K562 (cell line): Measurements from ENCODE around the gene GPR37.

Experiments
- CBX5 ChIP-seq: IDR thresholded peaks from 2 replicates; pipeline ENCODE4 v1.6.1; 2014; ENCODE audit warnings: low read depth, borderline replicate concordance
- CTCF ChIP-seq, 3 experiments: IDR thresholded peaks in 2 of 3; conservative IDR thresholded peaks in 1 of 3; 2 replicates each; pipeline ENCODE4 v1.5.1; 2011 to 2012; ENCODE audit warnings: low read length in 3 of 3, mild to moderate bottlenecking in 3 of 3, control low read depth in 2 of 3, improper control_type of control experiment in 1 of 3, inconsistent platforms in 1 of 3, low read depth in 1 of 3, mixed read lengths in 1 of 3, moderate library complexity in 1 of 3; ENCODE audit not compliant: insufficient read depth in 2 of 3
- HDAC6 ChIP-seq: IDR thresholded peaks from 2 replicates; pipeline ENCODE4 v1.6.1; 2012; ENCODE audit warnings: low read depth, mild to moderate bottlenecking, control low read depth, inconsistent platforms, low read length, moderate library complexity
- MAX ChIP-seq: sonication (generic); formaldehyde crosslinking; IDR thresholded peaks from 2 replicates; pipeline ENCODE4 v1.9.0; 2022; ENCODE audit warnings: mild to moderate bottlenecking, missing genetic modification reagents
- NCOA1 ChIP-seq: fragments of 450-650 bp; IDR thresholded peaks from 2 replicates; pipeline ENCODE4 v1.6.1; 2016; ENCODE audit warnings: low read depth
- NONO ChIP-seq, 2 experiments: fragments of 200-400 bp in 1 of 2; fragments of 450-650 bp in 1 of 2; formaldehyde crosslinking in 1 of 2; IDR thresholded peaks; 2 replicates each; pipeline ENCODE4 v1.6.1; 2017; ENCODE audit warnings: low read depth in 2 of 2, mild to moderate bottlenecking in 2 of 2, moderate library complexity in 2 of 2, low read length in 1 of 2
- PHB ChIP-seq: fragments of 250-450 bp; sonication (Bioruptor Pico); IDR thresholded peaks from 2 replicates; pipeline ENCODE4 v1.5.0; 2021
- PHF8 ChIP-seq: fragments of 200-600 bp; sonication (generic); IDR thresholded peaks from 2 replicates; pipeline ENCODE4 v1.6.1; 2012; ENCODE audit warnings: mixed run types, mild to moderate bottlenecking, inconsistent platforms, low read length, moderate library complexity, borderline replicate concordance
- POLR2G ChIP-seq: fragments of 200-400 bp; formaldehyde crosslinking; IDR thresholded peaks from 2 replicates; pipeline ENCODE4 v1.6.1; 2017; ENCODE audit warnings: low read depth, mild to moderate bottlenecking, antibody characterized with exemption, low read length, moderate library complexity
- RBM14 ChIP-seq: fragments of 200-400 bp; formaldehyde crosslinking; IDR thresholded peaks from 2 replicates; pipeline ENCODE4 v1.6.1; 2018; ENCODE audit warnings: low read depth, mild to moderate bottlenecking, low read length, moderate library complexity, borderline replicate concordance; ENCODE audit not compliant: insufficient read depth
- RERE ChIP-seq: sonication (generic); formaldehyde crosslinking; IDR thresholded peaks from 2 replicates; pipeline ENCODE4 v1.8.0; 2023; ENCODE audit warnings: missing genetic modification reagents, mild to moderate bottlenecking, borderline replicate concordance
- RNF219 ChIP-seq: fragments of 250-450 bp; sonication (Bioruptor Pico); IDR thresholded peaks from 2 replicates; pipeline ENCODE4 v1.5.0; 2022; ENCODE audit warnings: mild to moderate bottlenecking
- SPI1 ChIP-seq: IDR thresholded peaks from 2 replicates; pipeline ENCODE4 v1.6.1; 2011; ENCODE audit warnings: low read depth, low read length, control low read depth, borderline replicate concordance
- ZBTB11 ChIP-seq, 3 experiments: fragments of 200-800 bp in 1 of 3; fragments of 250-450 bp in 1 of 3; fragments of 450-650 bp in 1 of 3; sonication (Bioruptor Pico) in 1 of 3; sonication (Bioruptor generic) in 1 of 3; formaldehyde crosslinking in 1 of 3; IDR thresholded peaks; 2 replicates each; pipeline versions ENCODE4 v1.6.1 to v1.8.0; 2016 to 2022; ENCODE audit warnings: mild to moderate bottlenecking in 2 of 3, missing genetic modification characterization in 2 of 3, missing compliant biosample characterization in 1 of 3, moderate library complexity in 1 of 3

- TF ChIP-seq RNF219 (CRISPR knock-in tag) (no peak), POLR2G (no peak), CTCF (IDR thresholded peaks at IDR 0.05 in 2 of 3, conservative IDR thresholded peaks at IDR 0.05 in 1 of 3; ENCODE audit: insufficient read depth in 2 of 3, low read depth in 1 of 3, low read length in 3 of 3) (no peak), NONO (IDR thresholded peaks at IDR 0.05; ENCODE audit: low read depth in 2 of 2, low read length in 1 of 2) (no peak), SPI1 (no peak), PHF8 (no peak), MAX (CRISPR knock-in tag) (no peak), CBX5 (no peak), HDAC6 (no peak), RBM14 (no peak), ZBTB11 (CRISPR knock-in tag; IDR thresholded peaks at IDR 0.05) (peak in 1 of 3 experiments; percentile 58; a peak in 1 of 6 replicates), NCOA1 (no peak), PHB (CRISPR knock-in tag) (no peak), RERE (no peak)
Observed at GRCh38 chr7:124813994-124814798, 48.6 kb upstream of the GPR37 start.
